Vagina (tissue), 2 donors: ENCODE measurements around the gene GPBP1L1.

Source experiments
- CTCF ChIP-seq, 3 experiments: fragments of 450-650 bp in 2 of 3; fragments of 200-600 bp in 1 of 3; sonication (generic) in 1 of 3; IDR thresholded peaks; one replicate each; pipeline ENCODE4 v1.5.1; 2017 to 2019; ENCODE audit warnings: antibody characterized with exemption in 3 of 3, mild to moderate bottlenecking in 2 of 3, moderate library complexity in 2 of 3
- POLR2A ChIP-seq, 2 donors: fragments of 450-650 bp; IDR thresholded peaks; one replicate each; pipeline ENCODE4 v1.6.1; 2017; ENCODE audit warnings: antibody characterized with exemption in 2 of 2, mild to moderate bottlenecking in 2 of 2, moderate library complexity in 2 of 2
- POLR2AphosphoS5 ChIP-seq, 2 donors: sonication (generic); formaldehyde crosslinking; IDR thresholded peaks; one replicate each; pipeline ENCODE4 v1.9.0; 2017; ENCODE audit warnings: antibody characterized with exemption in 2 of 2, mild to moderate bottlenecking in 2 of 2, low read depth in 1 of 2; ENCODE audit not compliant: insufficient read depth in 1 of 2

GRCh38 chr1:45673956-45674355 is 12.4 kb downstream of the GPBP1L1 start:
- no peak for TF ChIP-seq CTCF (IDR thresholded peaks at IDR 0.05)
- TF ChIP-seq POLR2AphosphoS5 (IDR thresholded peaks at IDR 0.05; ENCODE audit: insufficient read depth in 1 of 2, low read depth in 1 of 2) = no peak
- no peak for TF ChIP-seq POLR2A (IDR thresholded peaks at IDR 0.05)
